ENCODE data around the gene HAND1.
A peak's percentile ranks its signal among the peaks of the same experiment; 100 is the strongest.

HAND1 gene

DNA sequence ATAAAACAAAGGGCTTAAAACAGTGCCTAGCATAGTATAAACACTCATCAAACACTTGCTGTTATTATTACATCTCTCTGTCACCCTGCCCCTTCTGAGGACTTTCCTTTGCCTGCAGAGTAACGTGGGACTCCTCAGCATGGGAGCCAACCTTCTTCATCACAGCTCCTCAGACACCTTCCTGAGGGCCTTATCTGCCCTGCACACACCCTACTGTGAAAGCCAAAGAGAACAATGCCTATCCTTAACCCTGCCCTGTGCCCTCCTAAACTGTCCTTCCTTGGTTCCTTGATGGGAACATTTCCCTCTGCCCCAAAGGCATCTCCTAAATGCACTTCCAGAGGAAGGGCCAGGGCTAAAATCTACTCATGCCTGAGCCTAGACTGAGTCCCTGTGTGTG is 20.6 kb upstream of the HAND1 start:
- TF ChIP-seq, protein P1, sequence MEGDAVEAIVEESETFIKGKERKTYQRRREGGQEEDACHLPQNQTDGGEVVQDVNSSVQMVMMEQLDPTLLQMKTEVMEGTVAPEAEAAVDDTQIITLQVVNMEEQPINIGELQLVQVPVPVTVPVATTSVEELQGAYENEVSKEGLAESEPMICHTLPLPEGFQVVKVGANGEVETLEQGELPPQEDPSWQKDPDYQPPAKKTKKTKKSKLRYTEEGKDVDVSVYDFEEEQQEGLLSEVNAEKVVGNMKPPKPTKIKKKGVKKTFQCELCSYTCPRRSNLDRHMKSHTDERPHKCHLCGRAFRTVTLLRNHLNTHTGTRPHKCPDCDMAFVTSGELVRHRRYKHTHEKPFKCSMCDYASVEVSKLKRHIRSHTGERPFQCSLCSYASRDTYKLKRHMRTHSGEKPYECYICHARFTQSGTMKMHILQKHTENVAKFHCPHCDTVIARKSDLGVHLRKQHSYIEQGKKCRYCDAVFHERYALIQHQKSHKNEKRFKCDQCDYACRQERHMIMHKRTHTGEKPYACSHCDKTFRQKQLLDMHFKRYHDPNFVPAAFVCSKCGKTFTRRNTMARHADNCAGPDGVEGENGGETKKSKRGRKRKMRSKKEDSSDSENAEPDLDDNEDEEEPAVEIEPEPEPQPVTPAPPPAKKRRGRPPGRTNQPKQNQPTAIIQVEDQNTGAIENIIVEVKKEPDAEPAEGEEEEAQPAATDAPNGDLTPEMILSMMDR (IDR thresholded peaks at IDR 0.05; ENCODE audit: insufficient read depth, low read depth, low read length, missing control alignments), result no peak
- no peak overlapping the region for H3K4me3 ChIP-seq (ENCODE audit: low read depth, low read length)
- DNase-seq (ENCODE audit: low read depth), result no peak

DNA sequence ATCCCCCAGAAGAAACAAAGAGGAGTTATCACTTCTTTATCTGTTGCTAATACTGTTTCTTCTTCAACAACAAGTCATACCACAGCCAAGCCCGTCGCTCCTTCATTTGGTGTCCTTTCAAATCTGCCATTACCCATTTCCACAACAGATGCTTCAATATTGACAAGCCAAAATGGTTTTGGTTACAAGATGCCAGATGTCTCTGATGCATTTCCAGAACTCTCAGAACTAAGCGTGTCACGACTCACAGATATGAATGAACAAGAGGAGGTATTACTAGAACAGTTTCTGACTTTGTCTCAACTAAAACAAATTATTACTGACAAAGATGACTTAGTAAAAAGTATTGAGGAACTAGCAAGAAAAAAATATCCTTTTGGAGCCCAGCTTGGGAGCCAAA is 16.0 kb upstream of the HAND1 start:
- H3K4me3 ChIP-seq (ENCODE audit: low read depth, low read length), result no peak overlapping the region
- TF ChIP-seq, protein P1 (IDR thresholded peaks at IDR 0.05; ENCODE audit: insufficient read depth, low read depth, low read length, missing control alignments), result no peak
- DNase-seq (ENCODE audit: low read depth), result peak; percentile 48

DNA sequence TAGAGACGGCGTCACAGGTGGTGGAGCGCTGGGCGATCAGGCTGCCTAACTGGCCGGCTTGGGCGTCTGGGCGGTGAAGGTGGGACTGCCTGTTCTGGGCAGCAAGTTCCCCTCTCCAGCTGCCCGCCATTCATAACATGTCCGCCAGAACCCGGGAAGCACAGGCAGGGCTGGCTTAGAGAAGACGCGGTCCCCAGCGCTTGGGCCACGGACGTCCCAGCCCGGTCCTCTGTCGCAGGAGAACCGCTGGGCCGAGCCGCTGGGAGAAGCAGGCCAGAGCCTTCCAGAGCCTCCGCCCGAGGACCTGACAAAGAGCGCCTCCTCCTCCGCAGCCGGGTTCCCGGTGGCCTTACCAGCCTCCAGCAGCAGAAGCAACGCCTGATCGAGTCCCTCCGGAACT is 15.2 kb upstream of the HAND1 start:
- H3K4me3 ChIP-seq (ENCODE audit: low read depth, low read length), result no peak overlapping the region
- TF ChIP-seq, protein P1 (IDR thresholded peaks at IDR 0.05; ENCODE audit: insufficient read depth, low read depth, low read length, missing control alignments), result no peak
- no peak for DNase-seq (ENCODE audit: low read depth)

DNA sequence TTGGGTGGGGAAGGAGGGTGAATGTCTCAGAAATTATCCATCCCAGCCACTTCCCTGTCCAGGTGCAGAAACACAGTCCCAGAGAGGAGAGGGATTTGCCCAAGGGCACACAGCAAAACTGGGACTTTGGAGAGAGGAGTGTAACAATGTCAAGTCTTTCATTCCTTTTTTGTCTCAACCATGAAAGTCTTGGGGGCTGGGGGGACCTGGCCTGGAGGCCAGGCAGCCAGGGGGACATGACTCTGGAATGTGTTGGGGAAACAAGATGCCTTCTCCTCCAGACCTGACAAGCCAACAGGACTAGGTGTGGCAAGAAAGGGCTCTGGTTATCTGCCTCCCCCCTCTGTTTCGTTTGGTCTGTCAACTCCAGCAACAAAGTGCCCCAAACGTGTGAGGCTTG is 13.9 kb upstream of the HAND1 start:
- TF ChIP-seq, protein P1 (IDR thresholded peaks at IDR 0.05; ENCODE audit: insufficient read depth, low read depth, low read length, missing control alignments), result no peak
- no peak overlapping the region for H3K4me3 ChIP-seq (ENCODE audit: low read depth, low read length)
- no peak for DNase-seq (ENCODE audit: low read depth)

DNA sequence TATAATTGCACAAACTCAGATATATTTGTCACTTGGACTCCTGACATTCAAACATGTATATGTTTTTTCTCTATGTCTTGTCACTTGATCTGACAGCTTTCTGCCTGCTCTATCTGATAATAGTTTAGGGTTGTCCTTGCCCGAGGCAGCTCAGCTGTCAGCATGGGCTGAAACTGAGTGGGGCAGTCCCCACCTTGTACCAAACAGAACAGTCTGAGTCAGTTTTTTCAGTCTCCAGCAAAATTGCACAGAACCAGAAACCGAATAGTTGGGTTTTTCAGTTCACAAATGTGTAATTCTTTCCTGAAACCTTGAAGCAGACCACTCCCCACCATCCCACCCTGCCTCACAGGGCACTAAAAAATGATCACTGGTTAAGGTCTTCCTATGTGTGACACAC is 9.5 kb upstream of the HAND1 start:
- TF ChIP-seq, protein P1 (IDR thresholded peaks at IDR 0.05; ENCODE audit: insufficient read depth, low read depth, low read length, missing control alignments), result no peak
- no peak overlapping the region for H3K4me3 ChIP-seq (ENCODE audit: low read depth, low read length)
- peak; percentile 88 for DNase-seq (ENCODE audit: low read depth)

DNA sequence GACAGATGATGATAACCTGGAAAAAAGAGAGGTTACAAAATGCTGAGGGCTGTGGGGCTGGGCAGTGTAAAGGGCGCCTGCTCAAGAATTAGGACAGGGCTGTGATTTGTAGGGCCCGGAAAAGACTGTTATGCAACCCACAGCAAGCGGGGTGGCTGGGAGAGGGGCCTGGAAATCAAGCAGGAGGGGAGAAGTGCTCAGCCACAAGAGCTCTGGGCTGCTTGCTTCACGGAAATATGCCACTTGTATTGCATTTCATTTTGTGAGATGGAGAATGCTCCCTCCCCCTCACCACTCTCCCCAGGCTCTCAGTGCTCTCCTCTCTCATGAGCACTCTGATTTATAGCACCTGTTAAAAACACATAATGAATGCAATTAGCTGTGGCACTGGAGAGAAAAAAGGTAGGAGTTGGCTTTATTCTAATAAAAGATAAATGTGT is 8.4 kb upstream of the HAND1 start:
- TF ChIP-seq, protein P1 (IDR thresholded peaks at IDR 0.05; ENCODE audit: insufficient read depth, low read depth, low read length, missing control alignments), result no peak
- DNase-seq (ENCODE audit: low read depth), result no peak
- H3K4me3 ChIP-seq (ENCODE audit: low read depth, low read length), result no peak overlapping the region

DNA sequence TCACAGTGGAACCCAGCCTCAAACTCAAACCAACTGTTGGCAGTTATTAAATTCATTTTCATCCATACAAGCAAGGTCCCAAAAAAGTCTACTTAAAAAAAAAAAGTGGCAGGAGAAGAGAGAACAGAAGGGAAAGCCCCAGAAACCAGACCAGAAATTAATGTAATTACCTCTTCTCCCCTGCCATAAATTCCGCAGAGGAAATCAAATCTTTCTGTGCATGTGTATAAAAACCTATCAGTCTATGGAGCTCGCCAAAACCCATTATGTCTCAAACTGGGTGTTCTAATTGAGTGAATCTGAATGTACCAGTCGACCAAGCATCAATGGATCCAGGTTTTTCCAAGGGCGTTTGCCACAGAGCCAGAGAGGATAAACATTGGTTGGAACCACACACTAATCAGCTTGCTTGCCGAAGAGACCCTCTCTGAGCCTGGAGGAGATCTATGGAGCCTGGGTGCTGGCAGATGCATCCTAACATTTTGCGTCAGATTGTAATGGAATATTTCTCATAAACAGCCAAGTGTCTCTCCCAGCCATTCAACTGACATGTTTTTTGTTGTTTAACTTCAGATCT is 7.9 kb upstream of the HAND1 start:
- TF ChIP-seq, protein P1 (IDR thresholded peaks at IDR 0.05; ENCODE audit: insufficient read depth, low read depth, low read length, missing control alignments), result no peak
- no peak overlapping the region for H3K4me3 ChIP-seq (ENCODE audit: low read depth, low read length)
- no peak for DNase-seq (ENCODE audit: low read depth)

Data from GM12865 (cell line).